Testis (tissue), 2 donors: ENCODE data around the gene SIRT5.

ENCODE experiments used
- POLR2A ChIP-seq: fragments of 450-650 bp; IDR thresholded peaks from one replicate; pipeline ENCODE4 v1.6.1; 2017; ENCODE audit warnings: antibody characterized with exemption, mild to moderate bottlenecking, moderate library complexity
- TF ChIP-seq, protein P1 (sequence below), 3 experiments: fragments of 450-650 bp in 2 of 3; fragments of 200-600 bp in 1 of 3; sonication (generic) in 1 of 3; IDR thresholded peaks; one replicate each; pipeline ENCODE4 v1.5.1; 2016 to 2019; ENCODE audit warnings: antibody characterized with exemption in 3 of 3, mild to moderate bottlenecking in 2 of 3, moderate library complexity in 1 of 3

DNA sequence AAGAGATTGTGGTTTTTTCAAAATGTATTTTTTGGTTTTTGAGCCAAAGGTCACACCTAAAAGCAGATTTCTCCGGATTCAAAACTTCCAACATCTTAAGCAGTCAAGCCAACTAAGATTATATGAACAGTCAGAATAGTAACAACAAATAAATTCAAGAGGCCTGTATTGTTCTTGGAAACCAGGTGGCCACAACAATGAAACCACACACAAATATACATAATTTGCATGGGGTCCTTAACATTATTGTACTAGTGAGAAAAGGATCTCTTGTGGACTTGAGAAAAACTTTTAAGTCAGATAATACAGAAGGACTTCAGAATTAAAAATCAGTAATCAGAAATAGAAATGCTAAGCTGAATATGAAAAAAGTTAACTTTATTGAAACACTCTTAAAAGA lies 81.3 kb downstream of the SIRT5 start:
- TF ChIP-seq POLR2A, result no peak
- TF ChIP-seq, protein P1, sequence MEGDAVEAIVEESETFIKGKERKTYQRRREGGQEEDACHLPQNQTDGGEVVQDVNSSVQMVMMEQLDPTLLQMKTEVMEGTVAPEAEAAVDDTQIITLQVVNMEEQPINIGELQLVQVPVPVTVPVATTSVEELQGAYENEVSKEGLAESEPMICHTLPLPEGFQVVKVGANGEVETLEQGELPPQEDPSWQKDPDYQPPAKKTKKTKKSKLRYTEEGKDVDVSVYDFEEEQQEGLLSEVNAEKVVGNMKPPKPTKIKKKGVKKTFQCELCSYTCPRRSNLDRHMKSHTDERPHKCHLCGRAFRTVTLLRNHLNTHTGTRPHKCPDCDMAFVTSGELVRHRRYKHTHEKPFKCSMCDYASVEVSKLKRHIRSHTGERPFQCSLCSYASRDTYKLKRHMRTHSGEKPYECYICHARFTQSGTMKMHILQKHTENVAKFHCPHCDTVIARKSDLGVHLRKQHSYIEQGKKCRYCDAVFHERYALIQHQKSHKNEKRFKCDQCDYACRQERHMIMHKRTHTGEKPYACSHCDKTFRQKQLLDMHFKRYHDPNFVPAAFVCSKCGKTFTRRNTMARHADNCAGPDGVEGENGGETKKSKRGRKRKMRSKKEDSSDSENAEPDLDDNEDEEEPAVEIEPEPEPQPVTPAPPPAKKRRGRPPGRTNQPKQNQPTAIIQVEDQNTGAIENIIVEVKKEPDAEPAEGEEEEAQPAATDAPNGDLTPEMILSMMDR (IDR thresholded peaks at IDR 0.05), result no peak
